ENCODE measurements around the gene RASSF4.
"Not testable (repeated sequence)": the region's sequence is repeated elsewhere in the genome, so short reads cannot be mapped to it uniquely, and the experiment has no call there.

Gene RASSF4

DNA sequence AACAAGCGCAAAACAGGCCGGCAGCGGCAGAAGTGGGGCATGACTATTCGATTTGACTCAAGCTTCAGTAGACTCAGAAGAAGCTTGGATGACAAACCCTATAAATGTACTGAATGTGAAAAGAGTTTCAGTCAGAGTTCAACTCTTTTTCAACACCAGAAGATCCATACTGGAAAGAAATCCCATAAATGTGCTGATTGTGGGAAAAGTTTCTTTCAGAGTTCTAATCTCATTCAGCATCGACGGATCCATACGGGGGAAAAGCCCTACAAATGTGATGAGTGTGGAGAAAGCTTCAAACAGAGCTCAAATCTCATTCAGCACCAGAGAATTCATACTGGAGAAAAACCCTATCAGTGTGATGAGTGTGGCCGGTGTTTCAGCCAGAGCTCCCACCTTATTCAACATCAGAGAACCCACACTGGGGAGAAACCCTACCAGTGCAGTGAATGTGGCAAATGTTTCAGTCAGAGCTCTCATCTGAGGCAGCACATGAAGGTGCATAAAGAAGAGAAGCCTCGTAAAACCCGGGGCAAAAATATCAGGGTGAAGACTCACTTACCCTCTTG, 43.9 kb downstream of the RASSF4 start:
- no peak for DNase-seq (ENCODE audit: low spot score)

DNA sequence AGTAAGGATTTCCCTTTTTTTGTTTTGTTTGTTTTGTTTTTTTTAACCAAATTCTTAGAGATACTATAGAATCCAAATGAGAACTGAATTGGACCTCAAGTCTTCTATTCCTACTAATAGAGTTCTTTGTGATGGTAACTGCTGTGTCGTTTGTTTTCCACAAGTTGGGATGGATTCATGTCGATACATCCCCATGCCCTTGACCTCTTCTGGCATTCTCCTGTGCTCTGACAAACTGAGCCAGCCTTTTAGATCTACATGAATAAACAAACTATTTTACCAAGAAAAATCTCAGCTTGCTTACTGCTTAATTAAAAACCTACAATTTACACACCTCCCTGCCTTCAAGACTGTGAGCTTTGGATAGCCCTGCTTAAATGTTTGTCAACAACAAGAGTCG, 45.1 kb downstream of the RASSF4 start:
- DNase-seq (ENCODE audit: low spot score): no peak

DNA sequence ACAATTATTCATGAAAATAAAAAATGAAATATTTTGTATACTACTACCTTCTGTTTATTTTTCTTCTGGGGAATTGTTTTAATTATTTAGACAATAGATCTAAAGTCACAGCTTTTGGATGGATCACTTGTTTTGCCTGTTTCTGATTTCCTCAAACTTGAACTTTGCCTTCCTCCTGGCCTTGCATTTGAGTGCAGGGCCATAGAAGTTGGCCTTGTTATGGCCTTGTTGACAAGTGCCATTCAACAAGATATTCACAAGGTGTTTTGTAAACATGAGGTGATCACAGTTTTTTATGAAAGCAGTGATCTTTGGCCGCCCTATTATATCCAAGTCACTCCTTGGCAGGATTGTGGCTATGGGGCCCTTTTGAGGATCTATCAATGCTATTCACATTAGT, 45.7 kb downstream of the RASSF4 start:
- DNase-seq (ENCODE audit: low spot score): no peak

DNA sequence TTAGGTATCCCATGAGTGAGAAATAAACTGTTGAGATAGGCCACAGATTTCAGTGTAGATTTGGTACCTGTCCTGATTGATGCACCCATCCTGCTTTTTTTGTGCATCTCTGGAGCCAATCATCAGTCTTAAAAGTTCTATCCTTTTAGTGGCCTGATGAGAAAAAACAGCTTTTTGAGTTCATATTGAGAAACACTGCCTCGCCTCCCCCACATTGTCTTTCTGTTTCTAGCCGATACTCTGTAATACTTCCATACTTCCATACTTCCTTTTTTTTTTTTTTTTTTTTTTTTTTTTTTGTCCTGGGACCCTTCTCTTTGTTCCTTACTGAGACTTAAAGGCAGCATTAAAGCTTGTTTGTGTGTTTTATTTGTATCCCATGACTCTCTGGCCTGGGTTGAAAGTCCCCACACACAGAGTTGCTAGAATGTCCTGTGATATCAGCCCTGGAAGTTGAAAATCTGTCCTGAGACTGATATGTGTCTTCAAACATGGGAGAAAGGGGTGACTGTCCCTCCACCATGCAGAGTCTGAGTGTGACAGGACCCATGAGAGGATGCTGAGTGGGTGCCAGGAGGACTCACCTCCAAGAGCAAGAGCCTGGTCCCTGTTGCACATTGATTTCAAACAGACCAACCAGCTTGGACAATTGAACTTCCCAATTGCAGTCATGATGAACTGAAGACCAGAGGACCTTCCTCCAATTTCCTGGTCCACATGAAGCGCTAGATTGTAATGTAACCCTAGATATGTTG, 46.9 kb downstream of the RASSF4 start:
- no peak for DNase-seq (ENCODE audit: low spot score)

DNA sequence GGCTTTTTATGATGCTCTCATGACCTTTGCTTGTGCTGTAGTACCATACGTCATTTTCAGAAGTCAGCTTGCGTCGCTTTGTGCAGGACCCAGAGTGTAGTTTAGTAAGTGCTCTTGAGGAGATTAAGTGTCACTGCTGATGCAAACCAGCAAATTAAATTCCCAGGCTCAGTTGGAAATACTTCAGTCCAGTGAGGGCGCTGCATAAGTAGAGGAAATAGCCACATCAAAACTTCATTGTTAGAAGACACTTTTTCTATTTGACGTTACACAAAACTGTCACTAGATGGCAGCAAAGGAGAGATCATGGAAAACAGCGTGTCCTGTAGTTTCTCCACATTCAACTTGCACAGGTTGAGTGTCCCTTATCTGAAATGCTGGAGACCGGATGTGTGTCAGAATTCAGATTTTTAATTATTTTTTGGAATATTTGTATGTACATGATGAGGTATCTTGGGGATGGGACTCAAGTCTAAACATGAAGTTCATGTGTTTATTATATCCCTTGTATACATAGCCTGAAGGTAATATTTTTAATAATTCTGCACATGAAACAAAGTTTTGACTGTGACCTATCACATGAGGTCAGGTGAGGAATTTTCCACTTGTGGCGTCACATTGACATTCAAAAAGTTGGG, 49.0 kb downstream of the RASSF4 start:
- peak; percentile 81 for DNase-seq (ENCODE audit: low spot score)

DNA sequence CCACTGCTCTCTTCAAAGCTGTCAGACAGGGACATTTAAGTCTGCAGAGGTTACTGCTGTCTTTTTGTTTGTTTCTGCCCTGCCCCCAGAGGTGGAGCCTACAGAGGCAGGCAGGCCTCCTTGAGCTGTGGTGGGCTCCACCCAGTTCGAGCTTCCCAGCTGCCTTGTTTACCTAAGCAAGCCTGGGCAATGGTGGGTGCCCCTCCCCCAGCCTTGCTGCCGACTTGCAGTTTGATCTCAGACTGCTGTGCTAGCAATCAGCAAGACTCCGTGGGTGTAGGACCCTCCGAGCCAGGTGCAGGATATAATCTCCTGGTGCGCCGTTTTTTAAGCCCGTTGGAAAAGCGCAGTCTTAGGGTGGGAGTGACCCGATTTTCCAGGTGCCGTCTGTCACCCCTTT, 55.0 kb downstream of the RASSF4 start:
- DNase-seq (ENCODE audit: low spot score): not testable (repeated sequence)

DNA sequence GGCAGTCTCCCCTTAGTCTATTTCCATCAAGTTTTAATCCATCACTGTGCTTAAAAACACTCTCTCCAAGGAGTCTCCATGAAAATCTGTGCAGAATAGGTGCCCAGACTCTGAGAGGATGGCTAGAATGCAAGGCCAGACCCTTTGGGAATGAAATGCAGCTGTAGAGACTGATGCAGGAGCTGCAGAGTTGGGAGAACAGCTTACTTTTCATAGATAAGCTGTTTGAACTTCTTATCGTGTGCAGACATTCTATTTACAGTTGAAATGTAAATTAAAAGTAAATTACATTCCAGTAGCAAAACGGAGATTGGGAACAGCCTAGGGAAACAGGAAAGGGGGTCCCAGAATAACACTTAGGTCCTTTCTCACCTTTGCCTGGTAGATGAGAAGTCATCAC, 56.0 kb downstream of the RASSF4 start:
- DNase-seq (ENCODE audit: low spot score): no peak

DNA sequence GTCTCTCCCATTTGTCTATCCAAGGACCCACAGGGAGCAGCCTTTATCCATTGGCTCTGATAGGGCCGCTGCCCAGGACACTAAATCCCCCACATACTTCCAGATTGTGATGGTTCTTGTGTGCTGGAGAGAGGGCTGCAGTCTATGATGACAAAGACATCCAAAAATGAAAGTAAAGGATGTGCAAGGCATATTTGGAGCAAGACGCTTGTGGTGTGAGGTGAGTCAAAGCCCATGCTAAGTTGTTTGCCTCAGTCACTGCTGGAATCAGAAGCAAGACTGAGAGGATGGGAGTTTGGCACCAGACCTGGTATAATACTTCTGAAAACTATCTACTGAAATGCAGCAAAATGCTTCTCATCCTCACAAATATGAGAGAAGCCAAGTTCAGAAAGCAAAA, 63.8 kb downstream of the RASSF4 start:
- no peak for DNase-seq (ENCODE audit: low spot score)

DNA sequence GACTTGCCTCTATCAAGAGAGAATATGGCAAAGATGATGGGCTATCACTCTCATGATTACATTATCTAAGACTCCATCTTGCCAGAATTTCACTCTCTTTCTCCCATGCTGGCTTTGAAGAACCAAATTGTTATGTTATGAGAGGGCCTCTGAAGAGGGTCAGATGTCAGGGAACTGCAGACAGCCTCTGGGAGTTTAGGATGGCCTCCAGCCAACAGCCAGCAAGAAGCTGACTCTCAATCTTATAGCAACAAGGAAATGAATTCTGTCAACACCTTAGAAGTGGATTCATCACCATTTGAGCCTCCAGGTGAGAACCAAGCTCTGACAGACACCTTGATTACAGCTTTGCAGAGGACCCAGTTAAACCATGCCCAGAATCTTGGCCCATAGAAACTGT, 74.7 kb downstream of the RASSF4 start:
- DNase-seq (ENCODE audit: low spot score): no peak

DNA sequence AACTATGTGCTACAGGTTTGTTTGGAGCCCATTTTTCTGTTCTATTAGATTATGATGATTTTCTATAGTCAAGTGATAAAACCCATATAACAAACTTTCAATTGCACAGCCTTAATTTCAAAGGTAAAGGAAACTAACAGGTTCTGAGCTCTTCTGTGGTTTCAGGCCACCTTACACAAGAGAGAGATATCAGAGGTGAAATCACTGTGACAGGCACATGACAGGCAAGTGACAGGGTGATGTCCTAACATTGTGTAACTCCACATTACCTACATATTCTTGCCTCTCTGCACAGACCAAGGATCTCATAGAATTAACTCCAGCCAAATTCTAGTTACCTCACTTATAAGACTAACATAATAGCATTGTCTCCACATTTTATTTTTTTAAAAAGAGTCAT, 76.1 kb downstream of the RASSF4 start:
- DNase-seq (ENCODE audit: low spot score): no peak

DNA sequence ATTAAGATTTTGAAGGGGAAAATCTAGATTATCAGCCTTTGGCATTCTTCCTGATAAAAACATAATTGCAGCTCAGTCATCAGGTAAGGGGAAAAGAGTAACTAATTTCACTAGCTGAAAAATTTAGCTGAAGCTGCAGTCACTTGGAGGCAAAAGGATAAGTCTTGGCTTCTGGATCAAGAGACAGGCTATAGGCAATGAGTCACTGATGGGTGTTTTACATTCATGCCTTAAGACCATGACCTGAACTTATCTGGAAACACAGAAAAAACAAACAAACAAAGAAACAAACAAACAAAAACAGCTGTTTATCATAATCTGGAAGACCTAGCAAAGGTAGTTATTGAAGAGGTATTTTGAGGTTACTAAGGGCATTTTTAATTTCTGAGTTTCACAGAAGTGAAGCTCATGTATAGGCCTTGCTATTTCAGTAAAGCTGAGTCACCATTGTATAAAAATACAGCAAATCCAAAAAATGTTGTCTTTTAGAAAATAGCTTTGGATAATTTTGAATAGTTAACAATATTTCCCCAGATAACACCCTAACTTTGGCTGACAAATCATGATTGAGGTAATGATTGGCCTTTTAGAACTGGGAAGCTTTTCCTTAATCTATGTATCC, 81.4 kb downstream of the RASSF4 start:
- no peak for DNase-seq (ENCODE audit: low spot score)

DNA sequence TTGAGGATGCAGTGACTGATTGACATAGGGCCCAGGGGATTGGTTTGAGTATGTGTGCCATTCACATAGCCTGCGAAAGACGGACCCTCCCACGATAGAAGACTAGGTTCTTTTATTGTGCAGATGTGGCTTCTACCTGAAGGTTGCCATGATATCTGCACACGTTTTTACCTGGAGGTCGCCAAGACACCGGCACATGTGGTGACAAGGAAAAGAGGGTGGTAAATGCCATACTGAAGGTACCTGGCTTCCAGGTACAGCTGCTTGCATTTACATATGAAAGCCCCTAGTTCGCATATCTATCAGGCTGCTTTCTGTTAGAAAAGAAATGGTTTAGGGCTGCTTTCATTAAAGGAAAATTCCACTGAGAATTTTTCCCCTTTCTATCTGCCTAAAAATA, 84.7 kb downstream of the RASSF4 start:
- DNase-seq (ENCODE audit: low spot score): no peak

Measured in SK-N-DZ (cell line).